Measurements from ENCODE around the gene APOL2.

- TF ChIP-seq, protein P1, sequence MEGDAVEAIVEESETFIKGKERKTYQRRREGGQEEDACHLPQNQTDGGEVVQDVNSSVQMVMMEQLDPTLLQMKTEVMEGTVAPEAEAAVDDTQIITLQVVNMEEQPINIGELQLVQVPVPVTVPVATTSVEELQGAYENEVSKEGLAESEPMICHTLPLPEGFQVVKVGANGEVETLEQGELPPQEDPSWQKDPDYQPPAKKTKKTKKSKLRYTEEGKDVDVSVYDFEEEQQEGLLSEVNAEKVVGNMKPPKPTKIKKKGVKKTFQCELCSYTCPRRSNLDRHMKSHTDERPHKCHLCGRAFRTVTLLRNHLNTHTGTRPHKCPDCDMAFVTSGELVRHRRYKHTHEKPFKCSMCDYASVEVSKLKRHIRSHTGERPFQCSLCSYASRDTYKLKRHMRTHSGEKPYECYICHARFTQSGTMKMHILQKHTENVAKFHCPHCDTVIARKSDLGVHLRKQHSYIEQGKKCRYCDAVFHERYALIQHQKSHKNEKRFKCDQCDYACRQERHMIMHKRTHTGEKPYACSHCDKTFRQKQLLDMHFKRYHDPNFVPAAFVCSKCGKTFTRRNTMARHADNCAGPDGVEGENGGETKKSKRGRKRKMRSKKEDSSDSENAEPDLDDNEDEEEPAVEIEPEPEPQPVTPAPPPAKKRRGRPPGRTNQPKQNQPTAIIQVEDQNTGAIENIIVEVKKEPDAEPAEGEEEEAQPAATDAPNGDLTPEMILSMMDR (IDR thresholded peaks at IDR 0.05; ENCODE audit: low read length): no peak
- TF ChIP-seq EZH2 (optimal IDR thresholded peaks at IDR 0.05; ENCODE audit: low read depth, low read length): no peak
- no peak for TF ChIP-seq EZH2phosphoT487 (IDR thresholded peaks at IDR 0.05; ENCODE audit: low read length)
Observed at GRCh38 chr22:36267058-36267457, 27.7 kb upstream of the APOL2 start.
